HCT116 (cell line): ENCODE measurements around the gene GRID2. TPM values are rescaled to one million over a fixed set of nuclear protein-coding genes. Genes with fewer than 3 reads are reported as not detected.

ENCODE experiments used
- ATAC-seq: fragments of 200-7000 bp; cut with Tn5 transposase; 2 replicates; pipeline ENCODE4 v1.9.1; 2020; ENCODE audit warnings: mild to moderate bottlenecking, moderate library complexity
- BruUV-seq: library from RNA; stranded (reverse); fragments of 400-500 nt; replicated peaks from 2 replicates; lab custom pipeline; 2021; lab: Mats Ljungman, UMichigan
- CTCF ChIA-PET: fragments of 300-600 bp; sonication (Branson Sonifier 250); formaldehyde crosslinking; loops from one replicate; lab custom pipeline; 2021; ENCODE audit warnings: antibody characterized with exemption; lab: Charles Lee
- POLR2A ChIA-PET: fragments of 300-600, 350-600 bp; sonication (Branson Sonifier 250); formaldehyde crosslinking; loops from one replicate; lab custom pipeline; 2021; ENCODE audit warnings: antibody characterized with exemption; lab: Charles Lee
- RAD21 ChIA-PET, 2 experiments: fragments of 300-600 bp; sonication (Branson Sonifier 250); formaldehyde crosslinking; loops; one replicate each; lab custom pipeline; 2023; ENCODE audit warnings: low total read pairs in 2 of 2; ENCODE audit not compliant: uncharacterized antibody in 2 of 2, unreplicated experiment in 2 of 2, low non-redundant PET in 1 of 2; lab: Charles Lee
- DNase-seq: peaks from one replicate; pipeline ENCODE4 v3.0.0-alpha.2; 2010; ENCODE audit warnings: low read depth, low spot score
- H2AFZ ChIP-seq: fragments of 200-600 bp; shearing (Covaris generic), sonication (generic); 2 replicates; pipeline ENCODE4 v1.6.1; 2017; ENCODE audit warnings: low read depth, mixed run types, mixed read lengths, antibody characterized with exemption, low read length; ENCODE audit not compliant: poor library complexity, severe bottlenecking
- H3K27ac ChIP-seq: 2 replicates; pipeline ENCODE4 v1.5.1; 2012; ENCODE audit warnings: low read depth, low read length
- H3K27me3 ChIP-seq: fragments of 200-600 bp; sonication (generic); 2 replicates; pipeline ENCODE4 v1.6.1; 2016; ENCODE audit warnings: mixed run types, low read length, mixed read lengths; ENCODE audit not compliant: insufficient read depth
- H3K36me3 ChIP-seq, 2 experiments: fragments of 200-500 bp in 1 of 2; fragments of 200-600 bp in 1 of 2; sonication (Bioruptor generic) in 1 of 2; sonication (generic) in 1 of 2; 2 replicates each; pipeline versions ENCODE4 v1.5.1 to v1.6.1; 2014 to 2016; ENCODE audit warnings: low read length in 2 of 2, inconsistent platforms in 1 of 2, mixed read lengths in 1 of 2, mixed run types in 1 of 2; ENCODE audit not compliant: insufficient read depth in 2 of 2, control insufficient read depth in 1 of 2
- H3K4me1 ChIP-seq, 2 experiments: fragments of 200-600 bp in 1 of 2; sonication (generic) in 1 of 2; 2 replicates each; pipeline versions ENCODE4 v1.5.1 to v1.6.1; 2012 to 2017; ENCODE audit warnings: low read length in 2 of 2, inconsistent platforms in 1 of 2, mild to moderate bottlenecking in 1 of 2, mixed read lengths in 1 of 2, mixed run types in 1 of 2, moderate library complexity in 1 of 2; ENCODE audit not compliant: insufficient read depth in 2 of 2, control insufficient read depth in 1 of 2
- H3K4me2 ChIP-seq: fragments of 200-600 bp; sonication (generic); 2 replicates; pipeline ENCODE4 v1.6.1; 2017; ENCODE audit warnings: mixed run types, low read length, mixed read lengths
- H3K4me3 ChIP-seq, 2 experiments: fragments of 200-600 bp in 1 of 2; sonication (generic) in 1 of 2; replicated peaks in 1 of 2; 2 replicates each; pipeline ENCODE4 v1.5.1; 2011 to 2016; ENCODE audit warnings: low read length in 2 of 2, control low read depth in 1 of 2, low read depth in 1 of 2, mild to moderate bottlenecking in 1 of 2, mixed read lengths in 1 of 2, mixed run types in 1 of 2
- H3K79me2 ChIP-seq: fragments of 200-600 bp; sonication (generic); 2 replicates; pipeline ENCODE4 v1.6.1; 2017; ENCODE audit warnings: mild to moderate bottlenecking, mixed run types, low read length, moderate library complexity, mixed read lengths; ENCODE audit not compliant: insufficient read depth
- H3K9ac ChIP-seq: fragments of 200-600 bp; sonication (generic); 2 replicates; pipeline ENCODE4 v1.6.1; 2016; ENCODE audit warnings: low read length, mixed read lengths
- H3K9me2 ChIP-seq: fragments of 200-600 bp; sonication (generic), shearing (Covaris generic); 2 replicates; pipeline ENCODE4 v1.6.1; 2017; ENCODE audit warnings: mixed run types, mild to moderate bottlenecking, moderate library complexity; ENCODE audit not compliant: insufficient read depth
- H3K9me3 ChIP-seq, 2 experiments: fragments of 200-500 bp in 1 of 2; fragments of 200-600 bp in 1 of 2; sonication (Bioruptor generic) in 1 of 2; sonication (generic) in 1 of 2; 2 replicates each; pipeline ENCODE4 v1.6.1; 2014 to 2017; ENCODE audit warnings: low read length in 2 of 2, mixed read lengths in 2 of 2, inconsistent platforms in 1 of 2, low read depth in 1 of 2, mild to moderate bottlenecking in 1 of 2, mixed run types in 1 of 2, moderate library complexity in 1 of 2; ENCODE audit not compliant: control insufficient read depth in 1 of 2, insufficient read depth in 1 of 2
- H4K20me1 ChIP-seq: fragments of 200-600 bp; sonication (generic), shearing (Covaris generic); 2 replicates; pipeline ENCODE4 v1.6.1; 2017; ENCODE audit warnings: mixed run types, mild to moderate bottlenecking, moderate library complexity; ENCODE audit not compliant: insufficient read depth
- CEBPB ChIP-seq: IDR thresholded peaks from 2 replicates; pipeline ENCODE4 v1.6.1; 2012; ENCODE audit warnings: low read depth
- EZH2phosphoT487 ChIP-seq: fragments of 200-600 bp; IDR thresholded peaks from 2 replicates; pipeline ENCODE4 v1.6.1; 2018; ENCODE audit warnings: antibody characterized with exemption, borderline replicate concordance
- FOSL1 ChIP-seq: IDR thresholded peaks from 2 replicates; pipeline ENCODE4 v1.6.1; 2012; ENCODE audit warnings: low read depth
- RAD21 ChIP-seq: IDR thresholded peaks from 2 replicates; pipeline ENCODE4 v1.6.1; 2012; ENCODE audit warnings: low read depth, mild to moderate bottlenecking
- TCF7L2 ChIP-seq: IDR thresholded peaks from 2 replicates; pipeline ENCODE4 v1.7.0; 2011; ENCODE audit warnings: borderline replicate concordance, inconsistent platforms; ENCODE audit not compliant: insufficient read depth, insufficient read length; ENCODE audit errors: extremely low read depth
- intact Hi-C: fragments of 100-400 bp; cut with micrococcal nuclease; formaldehyde crosslinking; loops from 2 replicates; pipeline ENCODE4 v1.10.0; 2022
- total RNA-seq: library from RNA; stranded (reverse); gene quantifications from one replicate; pipeline ENCODE4 v1.2.1, GENCODE V29; 2021; ENCODE audit not compliant: unreplicated experiment
- TF ChIP-seq, protein P1 (sequence below): IDR thresholded peaks from 2 replicates; pipeline ENCODE4 v1.6.1; 2012; ENCODE audit warnings: low read depth
- TF ChIP-seq, protein P2 (sequence below): IDR thresholded peaks from 2 replicates; pipeline ENCODE4 v1.6.1; 2012

The GRID2 gene
- total RNA-seq, 1 experiment from 2014 or later: not detected

DNA sequence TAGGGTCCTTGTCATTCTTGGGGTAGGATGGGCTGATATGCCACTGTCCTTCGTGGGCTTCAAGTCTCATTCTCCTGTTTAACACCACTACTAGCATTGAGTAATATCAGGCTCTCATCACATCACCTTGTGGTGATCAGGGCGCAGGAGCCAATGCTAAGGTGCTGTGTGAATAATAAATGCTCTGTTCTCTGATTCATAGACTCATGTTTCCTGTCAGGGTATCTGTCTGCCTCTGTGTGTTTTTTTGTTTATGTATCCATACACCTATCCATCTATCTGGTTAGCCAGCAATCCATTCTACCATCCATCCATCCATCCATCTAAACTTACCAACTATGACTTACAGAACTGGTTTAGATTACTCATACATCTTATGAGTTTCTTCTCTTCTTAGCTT lies 999.7 kb downstream of the GRID2 start:
- no TSS peak for BruUV-seq
- H3K4me3 ChIP-seq: no peak overlapping the region
- TF ChIP-seq TCF7L2 (no peak), FOSL1 (no peak), RAD21 (no peak), CEBPB (no peak), EZH2phosphoT487 (no peak)
- TF ChIP-seq, protein P1, sequence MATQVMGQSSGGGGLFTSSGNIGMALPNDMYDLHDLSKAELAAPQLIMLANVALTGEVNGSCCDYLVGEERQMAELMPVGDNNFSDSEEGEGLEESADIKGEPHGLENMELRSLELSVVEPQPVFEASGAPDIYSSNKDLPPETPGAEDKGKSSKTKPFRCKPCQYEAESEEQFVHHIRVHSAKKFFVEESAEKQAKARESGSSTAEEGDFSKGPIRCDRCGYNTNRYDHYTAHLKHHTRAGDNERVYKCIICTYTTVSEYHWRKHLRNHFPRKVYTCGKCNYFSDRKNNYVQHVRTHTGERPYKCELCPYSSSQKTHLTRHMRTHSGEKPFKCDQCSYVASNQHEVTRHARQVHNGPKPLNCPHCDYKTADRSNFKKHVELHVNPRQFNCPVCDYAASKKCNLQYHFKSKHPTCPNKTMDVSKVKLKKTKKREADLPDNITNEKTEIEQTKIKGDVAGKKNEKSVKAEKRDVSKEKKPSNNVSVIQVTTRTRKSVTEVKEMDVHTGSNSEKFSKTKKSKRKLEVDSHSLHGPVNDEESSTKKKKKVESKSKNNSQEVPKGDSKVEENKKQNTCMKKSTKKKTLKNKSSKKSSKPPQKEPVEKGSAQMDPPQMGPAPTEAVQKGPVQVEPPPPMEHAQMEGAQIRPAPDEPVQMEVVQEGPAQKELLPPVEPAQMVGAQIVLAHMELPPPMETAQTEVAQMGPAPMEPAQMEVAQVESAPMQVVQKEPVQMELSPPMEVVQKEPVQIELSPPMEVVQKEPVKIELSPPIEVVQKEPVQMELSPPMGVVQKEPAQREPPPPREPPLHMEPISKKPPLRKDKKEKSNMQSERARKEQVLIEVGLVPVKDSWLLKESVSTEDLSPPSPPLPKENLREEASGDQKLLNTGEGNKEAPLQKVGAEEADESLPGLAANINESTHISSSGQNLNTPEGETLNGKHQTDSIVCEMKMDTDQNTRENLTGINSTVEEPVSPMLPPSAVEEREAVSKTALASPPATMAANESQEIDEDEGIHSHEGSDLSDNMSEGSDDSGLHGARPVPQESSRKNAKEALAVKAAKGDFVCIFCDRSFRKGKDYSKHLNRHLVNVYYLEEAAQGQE: no peak
- TF ChIP-seq, protein P2, sequence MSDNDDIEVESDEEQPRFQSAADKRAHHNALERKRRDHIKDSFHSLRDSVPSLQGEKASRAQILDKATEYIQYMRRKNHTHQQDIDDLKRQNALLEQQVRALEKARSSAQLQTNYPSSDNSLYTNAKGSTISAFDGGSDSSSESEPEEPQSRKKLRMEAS: no peak
- ChIA-PET CTCF (no interaction called here), POLR2A (no interaction called here), RAD21 (no interaction called here)
- H2AFZ ChIP-seq: no peak overlapping the region
- no peaks in the 10 kb centered on the region for H4K20me1 ChIP-seq
- H3K9me3 ChIP-seq: no peaks in the 10 kb centered on the region
- no peaks in the 10 kb centered on the region for H3K27me3 ChIP-seq
- DNase-seq: no peak
- H3K79me2 ChIP-seq: no peaks in the 10 kb centered on the region
- H3K36me3 ChIP-seq: no peaks in the 10 kb centered on the region
- H3K9me2 ChIP-seq: no peaks in the 10 kb centered on the region
- no peaks in the 10 kb centered on the region for H3K4me1 ChIP-seq
- H3K9ac ChIP-seq: no peak overlapping the region
- H3K4me2 ChIP-seq: no peak overlapping the region
- no peak overlapping the region for H3K27ac ChIP-seq
- intact Hi-C loops: no loop called here
- no peak for ATAC-seq
